Measurements from ENCODE around the gene PXT1.

- no peak for TF ChIP-seq CTCF (IDR thresholded peaks at IDR 0.05)
- TF ChIP-seq POLR2A (IDR thresholded peaks at IDR 0.05): no peak
These were observed 74.9 kb downstream of the PXT1 start for GRCh38 chr6:36367743-36368142.

All from testis (tissue), 2 donors.